GM12878 (cell line): ENCODE data around the gene ERG. TPM values are rescaled to one million over a fixed set of nuclear protein-coding genes. Genes with fewer than 3 reads are reported as not detected.

ENCODE experiments used
- ATAC-seq: fragments of 200-7000 bp; cut with Tn5 transposase; 3 replicates; pipeline ENCODE4 v1.9.1; 2020; ENCODE audit warnings: mild to moderate bottlenecking, moderate library complexity
- BruUV-seq: library from RNA; stranded (reverse); fragments of 400-500 nt; replicated peaks from 2 replicates; lab custom pipeline; 2021; lab: Mats Ljungman, UMichigan
- CTCF ChIA-PET: fragments of 300-600 bp; sonication (Branson Sonifier 250); formaldehyde crosslinking; extraction: SDS; loops from one replicate; lab custom pipeline; 2021; ENCODE audit warnings: inconsistent platforms; lab: Yijun Ruan, JAX
- POLR2A ChIA-PET: fragments of 350-600 bp; formaldehyde crosslinking; extraction: SDS; loops from one replicate; lab custom pipeline; 2021; ENCODE audit warnings: inconsistent platforms; lab: Charles Lee
- RAD21 ChIA-PET: fragments of 300-600 bp; sonication (Branson Sonifier 250); formaldehyde crosslinking; loops from one replicate; lab custom pipeline; 2023; ENCODE audit warnings: antibody characterized with exemption; ENCODE audit not compliant: unreplicated experiment; lab: Charles Lee
- SMC1A ChIA-PET: fragments of 300-600 bp; sonication (Branson Sonifier 250); formaldehyde crosslinking; loops from one replicate; lab custom pipeline; 2023; ENCODE audit not compliant: unreplicated experiment, uncharacterized antibody; lab: Charles Lee
- DNase-seq: peaks from one replicate; pipeline ENCODE4 v3.0.0-alpha.2; 2011; ENCODE audit warnings: low read depth, low spot score
- FAIRE-seq: peaks from 3 replicates; lab custom pipeline; 2011; peaks lifted over from hg19 to GRCh38; lab: Jason Lieb, UNC
- H2AFZ ChIP-seq: 2 replicates; pipeline ENCODE4 v1.6.0; 2011; ENCODE audit warnings: low read depth, low read length, control low read depth; ENCODE audit not compliant: control insufficient read depth
- H3K27ac ChIP-seq: 2 replicates; pipeline ENCODE4 v1.5.1; 2011; ENCODE audit warnings: control low read depth; ENCODE audit not compliant: control insufficient read depth, insufficient read depth
- H3K27me3 ChIP-seq, 2 experiments: replicated peaks in 1 of 2; 2 replicates each; pipeline versions ENCODE4 v1.6.0 to v1.6.1; 2011; ENCODE audit warnings: low read length in 1 of 2; ENCODE audit not compliant: control insufficient read depth in 2 of 2, insufficient read depth in 2 of 2
- H3K36me3 ChIP-seq, 2 experiments: 2 replicates each; pipeline ENCODE4 v1.5.1; 2011; ENCODE audit warnings: low read length in 1 of 2; ENCODE audit not compliant: control insufficient read depth in 2 of 2, insufficient read depth in 2 of 2
- H3K4me1 ChIP-seq: 2 replicates; pipeline ENCODE4 v1.6.1; 2011; ENCODE audit warnings: mild to moderate bottlenecking, low read length, moderate library complexity, mixed read lengths; ENCODE audit not compliant: control insufficient read depth, insufficient read depth
- H3K4me2 ChIP-seq: 2 replicates; pipeline ENCODE4 v1.6.0; 2011; ENCODE audit warnings: control low read depth; ENCODE audit not compliant: control insufficient read depth, insufficient read depth
- H3K4me3 ChIP-seq: fragments of 200-600 bp; sonication (generic); 2 replicates; pipeline ENCODE4 v1.5.1; 2016
- H3K79me2 ChIP-seq: 2 replicates; pipeline ENCODE4 v1.6.0; 2011; ENCODE audit warnings: low read length; ENCODE audit not compliant: control insufficient read depth, insufficient read depth
- H3K9ac ChIP-seq: 2 replicates; pipeline ENCODE4 v1.8.0; 2011; ENCODE audit warnings: low read length, control low read depth, mixed read lengths; ENCODE audit not compliant: control insufficient read depth, insufficient read depth
- H3K9me3 ChIP-seq: replicated peaks from 3 replicates; pipeline ENCODE4 v1.5.1; 2011; ENCODE audit warnings: mild to moderate bottlenecking, low read length; ENCODE audit not compliant: control insufficient read depth, insufficient read depth
- H4K20me1 ChIP-seq: 2 replicates; pipeline ENCODE4 v1.6.0; 2011; ENCODE audit not compliant: control insufficient read depth, insufficient read depth
- BACH1 ChIP-seq: fragments of 450-650 bp; IDR thresholded peaks from 2 replicates; pipeline ENCODE4 v1.6.1; 2017; ENCODE audit warnings: mild to moderate bottlenecking, borderline replicate concordance
- CBFB ChIP-seq: IDR thresholded peaks from 2 replicates; pipeline ENCODE4 v1.6.1; 2016; ENCODE audit warnings: antibody characterized with exemption, low read depth
- CHD2 ChIP-seq: IDR thresholded peaks from 2 replicates; pipeline ENCODE4 v1.6.1; 2011; ENCODE audit warnings: low read depth, low read length, improper control_type of control experiment, borderline replicate concordance
- CHD4 ChIP-seq: fragments of 200-600 bp; sonication (generic); IDR thresholded peaks from 2 replicates; pipeline ENCODE4 v1.6.1; 2016; ENCODE audit warnings: mild to moderate bottlenecking
- HCFC1 ChIP-seq: fragments of 150-350 bp; IDR thresholded peaks from 2 replicates; pipeline ENCODE4 v1.6.1; 2014; ENCODE audit warnings: low read length
- MEF2B ChIP-seq: fragments of 450-650 bp; IDR thresholded peaks from 2 replicates; pipeline ENCODE4 v1.6.1; 2018; ENCODE audit warnings: mild to moderate bottlenecking, moderate library complexity; ENCODE audit not compliant: partially characterized antibody, poor library complexity, severe bottlenecking
- NR2C2 ChIP-seq: IDR thresholded peaks from 2 replicates; pipeline ENCODE4 v1.6.1; 2011; ENCODE audit warnings: borderline replicate concordance, low read depth; ENCODE audit not compliant: control insufficient read depth, insufficient read length
- RAD21 ChIP-seq: IDR thresholded peaks from 2 replicates; pipeline ENCODE4 v1.6.1; 2011; ENCODE audit warnings: mild to moderate bottlenecking, low read depth, low read length, moderate library complexity; ENCODE audit not compliant: insufficient read depth
- RBBP5 ChIP-seq: fragments of 200-600 bp; sonication (generic); conservative IDR thresholded peaks from 2 replicates; pipeline ENCODE4 v1.6.1; 2016
- SMARCA5 ChIP-seq: fragments of 450-650 bp; IDR thresholded peaks from 2 replicates; pipeline ENCODE4 v1.6.1; 2017; ENCODE audit warnings: mild to moderate bottlenecking
- SREBF1 ChIP-seq: IDR thresholded peaks from 2 replicates; pipeline ENCODE4 v1.6.1; 2012; ENCODE audit warnings: mild to moderate bottlenecking, low read length
- WGBS: methylation state at CpG from one replicate; pipeline ENCODE4 v1.1.6; 2016; ENCODE audit warnings: low lambda C conversion rate; ENCODE audit not compliant: insufficient replicate concordance, insufficient coverage; ENCODE audit errors: missing lambda C conversion rate; 5-methylcytosine and 5-hydroxymethylcytosine counted together
- in situ Hi-C: fragments of 300-500 bp; cut with MboI; formaldehyde crosslinking; loops from 9 replicates; pipeline ENCODE4 v1.14.3; 2018; ENCODE audit warnings: mixed read lengths
- intact Hi-C: fragments of 100-400 bp; cut with micrococcal nuclease; formaldehyde crosslinking; loops from one replicate; pipeline ENCODE4 v1.14.2; 2022; ENCODE audit not compliant: unreplicated experiment
- polyA plus RNA-seq, 11 experiments: library from polyadenylated mRNA; depleted of rRNA in 4 of 11; unstranded in 6 of 11; stranded (reverse) in 5 of 11; fragments of >200 nt; fragmentation: Nextera tagmentation in 4 of 11; fragmentation: Illumina TruSeq in 1 of 11; extraction: Ambion mirVana in 4 of 11; extraction: Trizol in 1 of 11; gene quantifications; 1 replicate in 1 of 11; 2 replicates in 10 of 11; pipeline versions ENCODE4 v1.2.1 to v1.2.3, GENCODE V29; 2011 to 2016; ENCODE audit warnings: inconsistent platforms in 2 of 11, missing spikeins in 2 of 11, low read depth in 1 of 11
- total RNA-seq, 4 experiments: library from RNA; depleted of rRNA in 3 of 4; stranded (reverse); fragments of >200 nt in 3 of 4; fragmentation: Illumina TruSeq in 1 of 4; extraction: Trizol in 1 of 4; gene quantifications; 2 replicates each; pipeline versions ENCODE4 v1.2.1 to v1.2.3, GENCODE V29; 2013 to 2021
- TF ChIP-seq, protein P1 (sequence below): fragments of 150-350 bp; IDR thresholded peaks from 2 replicates; pipeline ENCODE4 v1.6.1; 2014; ENCODE audit warnings: mild to moderate bottlenecking, low read depth, low read length

Gene ERG
- total and polyA plus RNA-seq, 10 of the 15 experiments (the other 5 are each of a cell fraction or from before 2014, with no cell fraction given): not detected

DNA sequence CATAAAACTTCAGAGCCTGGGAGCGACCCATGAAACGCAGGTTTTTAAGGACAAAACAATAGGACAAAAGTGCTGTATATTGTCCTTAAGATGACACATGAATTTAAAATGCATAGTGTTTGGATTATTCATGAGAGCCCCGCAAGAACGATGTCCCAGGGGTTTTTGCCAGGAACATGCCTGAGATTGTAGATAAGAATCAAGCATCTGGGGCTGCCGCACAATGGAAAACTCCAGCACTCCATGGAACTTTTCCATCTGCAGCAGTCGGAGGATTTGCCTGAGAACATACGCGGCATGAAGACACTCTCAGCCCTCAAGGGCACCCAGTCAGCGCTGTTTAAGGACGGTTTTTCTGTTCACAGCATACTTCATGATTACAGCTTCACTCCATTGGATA is 5.3 kb upstream of the ERG start:
- no peak overlapping the region for H2AFZ ChIP-seq
- H3K36me3 ChIP-seq: no peaks in the 10 kb centered on the region
- TF ChIP-seq MEF2B (no peak), SMARCA5 (no peak), CHD4 (no peak), CHD2 (no peak), NR2C2 (no peak), CBFB (no peak), RAD21 (no peak), SREBF1 (no peak), HCFC1 (no peak), BACH1 (no peak), RBBP5 (no peak)
- TF ChIP-seq, protein P1, sequence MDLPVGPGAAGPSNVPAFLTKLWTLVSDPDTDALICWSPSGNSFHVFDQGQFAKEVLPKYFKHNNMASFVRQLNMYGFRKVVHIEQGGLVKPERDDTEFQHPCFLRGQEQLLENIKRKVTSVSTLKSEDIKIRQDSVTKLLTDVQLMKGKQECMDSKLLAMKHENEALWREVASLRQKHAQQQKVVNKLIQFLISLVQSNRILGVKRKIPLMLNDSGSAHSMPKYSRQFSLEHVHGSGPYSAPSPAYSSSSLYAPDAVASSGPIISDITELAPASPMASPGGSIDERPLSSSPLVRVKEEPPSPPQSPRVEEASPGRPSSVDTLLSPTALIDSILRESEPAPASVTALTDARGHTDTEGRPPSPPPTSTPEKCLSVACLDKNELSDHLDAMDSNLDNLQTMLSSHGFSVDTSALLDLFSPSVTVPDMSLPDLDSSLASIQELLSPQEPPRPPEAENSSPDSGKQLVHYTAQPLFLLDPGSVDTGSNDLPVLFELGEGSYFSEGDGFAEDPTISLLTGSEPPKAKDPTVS: no peak
- TF ChIP-seq, all 136 proteins: peak for 0
- H3K4me3 ChIP-seq: no peak overlapping the region
- no peak overlapping the region for H3K27ac ChIP-seq
- no peak for FAIRE-seq
- no peaks in the 10 kb centered on the region for H4K20me1 ChIP-seq
- H3K79me2 ChIP-seq: no peaks in the 10 kb centered on the region
- intact Hi-C loops: loop anchor here (10.0 kb wide), 1 partner anchor 201 kb away; no protein-coding TSS in a partner anchor
- 62% methylated on average over 10 of the region's 10 CpGs for whole genome bisulfite sequencing
- in situ Hi-C loops: loop anchor here (10.0 kb wide), 1 partner anchor 621 kb away; no protein-coding TSS in a partner anchor
- ATAC-seq: no peak
- H3K4me1 ChIP-seq: no peaks in the 10 kb centered on the region
- ChIA-PET RAD21 (no interaction called here), SMC1A (no interaction called here), POLR2A (no interaction called here), CTCF (no interaction called here)
- H3K9me3 ChIP-seq: no peaks in the 10 kb centered on the region
- H3K4me2 ChIP-seq: no peak overlapping the region
- BruUV-seq: no TSS peak
- no peak for DNase-seq
- H3K27me3 ChIP-seq: peaks cover 0 to 1% of the 10 kb centered on the region in 2 experiments; a peak in 2 of 4 replicates
- H3K9ac ChIP-seq: no peak overlapping the region
